Cerebellar cortex (tissue), 1 donor: ENCODE measurements around the gene NFE2.

Source experiments
- DNase-seq: peaks from one replicate; pipeline ENCODE4 v3.0.0-alpha.2; 2015; ENCODE audit warnings: low spot score

NFE2 gene

DNA sequence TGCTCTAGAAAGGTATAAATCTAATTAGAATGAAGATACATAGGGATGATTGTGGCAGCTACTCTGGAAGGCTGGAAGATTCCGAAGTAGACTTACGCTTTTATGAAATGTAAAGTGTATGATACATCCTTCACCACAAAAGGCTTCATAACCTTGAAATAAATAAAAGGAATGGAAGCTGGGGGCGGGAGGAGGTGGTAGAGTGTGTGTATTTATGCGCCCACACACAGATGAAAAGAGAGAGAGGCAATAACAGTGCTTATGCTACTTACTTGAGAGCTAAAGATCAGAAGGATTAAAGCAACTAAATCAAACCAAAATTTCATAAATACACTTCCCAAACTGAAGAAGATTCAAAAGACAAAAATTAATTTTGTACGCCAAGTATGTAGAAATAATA lies 51.3 kb downstream of the NFE2 start:
- no peak for DNase-seq

DNA sequence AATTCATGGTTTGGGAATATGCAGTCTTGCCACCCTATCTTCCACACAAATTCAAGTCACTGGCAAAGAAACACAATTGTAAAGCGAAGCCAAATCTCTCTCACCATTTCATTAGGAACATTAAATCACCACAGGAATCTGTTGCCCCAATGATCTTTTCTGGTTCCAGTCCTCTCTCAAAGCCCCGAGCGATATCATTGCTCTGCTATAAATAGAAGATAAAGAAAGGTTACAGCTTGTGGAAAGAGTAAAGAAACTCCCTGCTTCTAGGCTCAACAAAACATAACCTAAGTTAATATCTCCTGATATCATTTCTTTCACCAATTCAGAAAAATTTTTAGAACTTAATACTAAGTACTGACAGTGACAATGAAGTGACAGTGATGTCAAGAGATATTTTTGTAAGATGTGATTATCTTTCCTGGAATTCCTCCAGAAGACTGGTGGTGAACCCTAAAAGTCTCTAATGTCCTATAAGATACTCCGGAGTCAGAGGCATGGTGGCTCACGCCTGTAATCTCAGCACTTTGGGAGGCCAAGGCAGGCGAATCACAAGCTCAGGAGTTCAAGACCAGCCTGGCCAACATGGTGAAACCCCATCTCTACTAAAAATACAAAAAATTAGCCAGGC lies 54.7 kb downstream of the NFE2 start:
- no peak for DNase-seq
